Suprapubic skin (tissue), 4 donors: ENCODE results near the gene GDF2. TPM values are rescaled to one million over a fixed set of nuclear protein-coding genes. Genes with fewer than 3 reads are reported as not detected.

ENCODE experiments used
- DNase-seq, 2 donors: peaks; one replicate each; pipeline ENCODE4 v3.0.0-alpha.2; 2019; ENCODE audit warnings: low spot score in 2 of 2
- H3K27ac ChIP-seq: fragments of 200-600 bp; sonication (generic); one replicate; pipeline ENCODE4 v1.5.1; 2019
- H3K27me3 ChIP-seq: fragments of 200-600 bp; sonication (generic); one replicate; pipeline ENCODE4 v1.5.1; 2019
- H3K36me3 ChIP-seq: fragments of 200-600 bp; sonication (generic); one replicate; pipeline ENCODE4 v1.5.1; 2019
- H3K4me1 ChIP-seq: fragments of 200-600 bp; sonication (generic); one replicate; pipeline ENCODE4 v1.5.1; 2019
- H3K4me3 ChIP-seq: fragments of 200-600 bp; sonication (generic); one replicate; pipeline ENCODE4 v1.5.1; 2019; ENCODE audit warnings: mild to moderate bottlenecking
- H3K9me3 ChIP-seq: fragments of 200-600 bp; sonication (generic); one replicate; pipeline ENCODE4 v1.5.1; 2019
- CTCF ChIP-seq, 2 donors: fragments of 200-600 bp in 1 of 2; fragments of 450-650 bp in 1 of 2; sonication (generic) in 1 of 2; IDR thresholded peaks; one replicate each; pipeline ENCODE4 v1.5.1; 2016 to 2019; ENCODE audit warnings: antibody characterized with exemption in 2 of 2, mild to moderate bottlenecking in 1 of 2, moderate library complexity in 1 of 2
- EP300 ChIP-seq: sonication (generic); formaldehyde crosslinking; IDR thresholded peaks from one replicate; pipeline ENCODE4 v1.6.1; 2017; ENCODE audit warnings: antibody characterized with exemption
- POLR2A ChIP-seq, 2 donors: fragments of 450-650 bp; IDR thresholded peaks; one replicate each; pipeline ENCODE4 v1.6.1; 2017; ENCODE audit warnings: antibody characterized with exemption in 2 of 2, mild to moderate bottlenecking in 2 of 2, moderate library complexity in 2 of 2
- POLR2AphosphoS5 ChIP-seq, 3 donors: sonication (generic); formaldehyde crosslinking; IDR thresholded peaks; one replicate each; pipeline ENCODE4 v1.6.1; 2017; ENCODE audit warnings: antibody characterized with exemption in 3 of 3
- WGBS: methylation state at CpG from one replicate; pipeline ENCODE4 v1.1.5; 2018; 5-methylcytosine and 5-hydroxymethylcytosine counted together
- total RNA-seq, 4 donors: library from RNA; depleted of rRNA; stranded (reverse); fragments of >200 nt; gene quantifications; one replicate each; pipeline ENCODE4 v1.1.0, GENCODE V29; 2016

Gene GDF2
- total RNA-seq, 4 donors from 2014 or later: not detected

GRCh38 chr10:47320812-47321211, 1.4 kb upstream of the GDF2 start:
- H3K4me1 ChIP-seq: peaks cover 2% of the 10 kb centered on the region
- no peaks in the 10 kb centered on the region for H3K9me3 ChIP-seq
- TF ChIP-seq EP300 (no peak), POLR2A (IDR thresholded peaks at IDR 0.05) (no peak), CTCF (IDR thresholded peaks at IDR 0.05) (no peak), POLR2AphosphoS5 (IDR thresholded peaks at IDR 0.05) (no peak)
- DNase-seq: peak in 1 of 2 donors; percentile 43
- H3K36me3 ChIP-seq: no peaks in the 10 kb centered on the region
- 80% methylated on average over 6 of the region's 6 CpGs for WGBS
- H3K4me3 ChIP-seq: no peak overlapping the region
- peaks cover 10% of the 10 kb centered on the region for H3K27me3 ChIP-seq
- H3K27ac ChIP-seq: no peak overlapping the region

- Histone ChIP-seq H3K4me3 (no peak overlapping the region), H3K9me3 (no peaks in the 10 kb centered on the region), H3K27me3 (peaks cover 10% of the 10 kb centered on the region), H3K36me3 (no peaks in the 10 kb centered on the region), H3K27ac (no peak overlapping the region), H3K4me1 (peaks cover 7% of the 10 kb centered on the region)
- WGBS: 85% methylated on average over 2 of the region's 8 CpGs
- no peak for TF ChIP-seq CTCF (IDR thresholded peaks at IDR 0.05)
- TF ChIP-seq POLR2AphosphoS5 (IDR thresholded peaks at IDR 0.05): no peak
- no peak for TF ChIP-seq EP300
- TF ChIP-seq POLR2A (IDR thresholded peaks at IDR 0.05): no peak
- DNase-seq: peak in 1 of 2 donors; percentile 56
Measured at GRCh38 chr10:47321521-47322195, 596 bp upstream of the GDF2 start.

GRCh38 chr10:47323087-47323486, 833 bp downstream of the GDF2 start:
- peaks cover 7% of the 10 kb centered on the region for H3K4me1 ChIP-seq
- H3K27me3 ChIP-seq: peaks cover 10% of the 10 kb centered on the region
- H3K4me3 ChIP-seq: no peak overlapping the region
- no peak for DNase-seq
- no peak for TF ChIP-seq CTCF (IDR thresholded peaks at IDR 0.05)
- no peak for TF ChIP-seq POLR2AphosphoS5 (IDR thresholded peaks at IDR 0.05)
- TF ChIP-seq POLR2A (IDR thresholded peaks at IDR 0.05): no peak
- no peak for TF ChIP-seq EP300
- no peaks in the 10 kb centered on the region for H3K9me3 ChIP-seq
- H3K36me3 ChIP-seq: no peaks in the 10 kb centered on the region
- 70% methylated on average over 1 of the region's 1 CpG for WGBS
- no peak overlapping the region for H3K27ac ChIP-seq

GRCh38 chr10:47323636-47324296, 1.5 kb downstream of the GDF2 start:
- Histone ChIP-seq H3K4me3 (no peak overlapping the region), H3K4me1 (peaks cover 7% of the 10 kb centered on the region), H3K27me3 (peaks cover 10% of the 10 kb centered on the region), H3K9me3 (no peaks in the 10 kb centered on the region), H3K27ac (no peak overlapping the region), H3K36me3 (no peaks in the 10 kb centered on the region)
- DNase-seq: peak; percentile 9 to 43
- WGBS: 54% methylated on average over 5 of the region's 5 CpGs
- TF ChIP-seq CTCF (IDR thresholded peaks at IDR 0.05) (no peak), POLR2A (IDR thresholded peaks at IDR 0.05) (no peak), EP300 (no peak), POLR2AphosphoS5 (IDR thresholded peaks at IDR 0.05) (no peak)
